Panc1 (cell line): ENCODE results near the gene SEC63.

ENCODE experiments used
- CTCF ChIP-seq: fragments of 450-650 bp; IDR thresholded peaks from 2 replicates; pipeline ENCODE4 v1.5.1; 2017; ENCODE audit warnings: mild to moderate bottlenecking
- POLR2AphosphoS5 ChIP-seq: IDR thresholded peaks from 2 replicates; pipeline ENCODE4 v1.6.1; 2012; ENCODE audit warnings: mild to moderate bottlenecking, low read depth, low read length, moderate library complexity
- REST ChIP-seq, 2 experiments: IDR thresholded peaks; 2 replicates each; pipeline ENCODE4 v1.6.1; 2011 to 2012; ENCODE audit warnings: low read depth in 2 of 2, control low read depth in 1 of 2, low read length in 1 of 2, mild to moderate bottlenecking in 1 of 2, moderate library complexity in 1 of 2; ENCODE audit not compliant: insufficient read depth in 1 of 2

GRCh38 chr6:107820338-107821261 lies 137.4 kb downstream of the SEC63 start:
- TF ChIP-seq CTCF: no peak
- no peak for TF ChIP-seq POLR2AphosphoS5
- no peak for TF ChIP-seq REST (IDR thresholded peaks at IDR 0.05; ENCODE audit: insufficient read depth in 1 of 2, low read depth in 2 of 2, low read length in 1 of 2)
